NOMO-1 treated with DMSO at 0.1 percent for 48 hours (cell line): ENCODE results near the gene STIM2.

Experiments used
- DNase-seq: peaks from one replicate; lab custom pipeline; 2025; ENCODE audit not compliant: unreplicated experiment; lab: John Stamatoyannopoulos, UW

Gene STIM2

GRCh38 chr4:26896636-26897035 is 36.0 kb downstream of the STIM2 start:
- DNase-seq: no peak

GRCh38 chr4:26899991-26900390 is 39.4 kb downstream of the STIM2 start:
- no peak for DNase-seq

GRCh38 chr4:26900765-26901164 is 40.1 kb downstream of the STIM2 start:
- no peak for DNase-seq

- DNase-seq: no peak
These were observed 44.5 kb downstream of the STIM2 start for GRCh38 chr4:26905172-26905571.

- DNase-seq: peak; percentile 11
These were observed 47.3 kb downstream of the STIM2 start for GRCh38 chr4:26907731-26908599.

GRCh38 chr4:26909369-26909768 is 48.7 kb downstream of the STIM2 start:
- no peak for DNase-seq

GRCh38 chr4:26911254-26911653 is 50.6 kb downstream of the STIM2 start:
- DNase-seq: no peak

GRCh38 chr4:26912069-26912468 is 51.4 kb downstream of the STIM2 start:
- no peak for DNase-seq

GRCh38 chr4:26912810-26913209 is 52.2 kb downstream of the STIM2 start:
- no peak for DNase-seq

- DNase-seq: no peak
These were observed 55.6 kb downstream of the STIM2 start for GRCh38 chr4:26916195-26916594.

GRCh38 chr4:26930964-26931363 is 70.3 kb downstream of the STIM2 start:
- DNase-seq: no peak

GRCh38 chr4:26931451-26931850 is 70.8 kb downstream of the STIM2 start:
- no peak for DNase-seq

GRCh38 chr4:26931966-26932365 is 71.3 kb downstream of the STIM2 start:
- peak; percentile 56 for DNase-seq

GRCh38 chr4:26935397-26935796 is 74.8 kb downstream of the STIM2 start:
- DNase-seq: no peak

GRCh38 chr4:26936284-26937065 is 75.8 kb downstream of the STIM2 start:
- DNase-seq: no peak

GRCh38 chr4:26937139-26937538 is 76.5 kb downstream of the STIM2 start:
- DNase-seq: peak; percentile 6

- no peak for DNase-seq
These were observed 76.9 kb downstream of the STIM2 start for GRCh38 chr4:26937567-26937966.

- DNase-seq: no peak
These were observed 77.9 kb downstream of the STIM2 start for GRCh38 chr4:26938516-26938915.

- DNase-seq: no peak
These were observed 81.3 kb downstream of the STIM2 start for GRCh38 chr4:26941951-26942350.

- DNase-seq: no peak
These were observed 82.2 kb downstream of the STIM2 start for GRCh38 chr4:26942871-26943270.

- DNase-seq: no peak
These were observed 82.8 kb downstream of the STIM2 start for GRCh38 chr4:26943391-26943790.

- no peak for DNase-seq
These were observed 85.2 kb downstream of the STIM2 start for GRCh38 chr4:26945794-26946193.
